Liver (tissue), 3 donors: ENCODE measurements around the gene KANK3.

ENCODE experiments used
- FOXA1 ChIP-seq: IDR thresholded peaks from 2 replicates; pipeline ENCODE4 v1.6.1; 2016; ENCODE audit warnings: antibody characterized with exemption
- JUND ChIP-seq, 2 donors: IDR thresholded peaks; 2 replicates each; pipeline ENCODE4 v1.6.1; 2016; ENCODE audit warnings: antibody characterized with exemption in 2 of 2
- RAD21 ChIP-seq, 2 donors: IDR thresholded peaks; 2 replicates each; pipeline ENCODE4 v1.6.1; 2016; ENCODE audit warnings: antibody characterized with exemption in 2 of 2, mild to moderate bottlenecking in 2 of 2
- TAF1 ChIP-seq: conservative IDR thresholded peaks from 2 replicates; pipeline ENCODE4 v1.6.1; 2016; ENCODE audit warnings: antibody characterized with exemption, mild to moderate bottlenecking
- TF ChIP-seq, protein P1 (sequence below): fragments of 150-350 bp; IDR thresholded peaks from 2 replicates; pipeline ENCODE4 v1.5.1; 2017; ENCODE audit warnings: improper control_type of control experiment, low read depth, low read length; ENCODE audit not compliant: missing input control
- TF ChIP-seq, protein P2 (sequence below): IDR thresholded peaks from 2 replicates; pipeline ENCODE4 v1.6.1; 2016; ENCODE audit warnings: antibody characterized with exemption, mild to moderate bottlenecking
- donor health status: healthy.
- donor health status: healthy.

GRCh38 chr19:8340341-8341096, 2.5 kb downstream of the KANK3 start:
- TF ChIP-seq FOXA1 (no peak), JUND (IDR thresholded peaks at IDR 0.05) (peak in 1 of 2 donors; percentile 12), RAD21 (IDR thresholded peaks at IDR 0.05) (peak; percentile 15 to 46), TAF1 (no peak)
- TF ChIP-seq, protein P1, sequence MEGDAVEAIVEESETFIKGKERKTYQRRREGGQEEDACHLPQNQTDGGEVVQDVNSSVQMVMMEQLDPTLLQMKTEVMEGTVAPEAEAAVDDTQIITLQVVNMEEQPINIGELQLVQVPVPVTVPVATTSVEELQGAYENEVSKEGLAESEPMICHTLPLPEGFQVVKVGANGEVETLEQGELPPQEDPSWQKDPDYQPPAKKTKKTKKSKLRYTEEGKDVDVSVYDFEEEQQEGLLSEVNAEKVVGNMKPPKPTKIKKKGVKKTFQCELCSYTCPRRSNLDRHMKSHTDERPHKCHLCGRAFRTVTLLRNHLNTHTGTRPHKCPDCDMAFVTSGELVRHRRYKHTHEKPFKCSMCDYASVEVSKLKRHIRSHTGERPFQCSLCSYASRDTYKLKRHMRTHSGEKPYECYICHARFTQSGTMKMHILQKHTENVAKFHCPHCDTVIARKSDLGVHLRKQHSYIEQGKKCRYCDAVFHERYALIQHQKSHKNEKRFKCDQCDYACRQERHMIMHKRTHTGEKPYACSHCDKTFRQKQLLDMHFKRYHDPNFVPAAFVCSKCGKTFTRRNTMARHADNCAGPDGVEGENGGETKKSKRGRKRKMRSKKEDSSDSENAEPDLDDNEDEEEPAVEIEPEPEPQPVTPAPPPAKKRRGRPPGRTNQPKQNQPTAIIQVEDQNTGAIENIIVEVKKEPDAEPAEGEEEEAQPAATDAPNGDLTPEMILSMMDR, result peak; percentile 13
- TF ChIP-seq, protein P2, sequence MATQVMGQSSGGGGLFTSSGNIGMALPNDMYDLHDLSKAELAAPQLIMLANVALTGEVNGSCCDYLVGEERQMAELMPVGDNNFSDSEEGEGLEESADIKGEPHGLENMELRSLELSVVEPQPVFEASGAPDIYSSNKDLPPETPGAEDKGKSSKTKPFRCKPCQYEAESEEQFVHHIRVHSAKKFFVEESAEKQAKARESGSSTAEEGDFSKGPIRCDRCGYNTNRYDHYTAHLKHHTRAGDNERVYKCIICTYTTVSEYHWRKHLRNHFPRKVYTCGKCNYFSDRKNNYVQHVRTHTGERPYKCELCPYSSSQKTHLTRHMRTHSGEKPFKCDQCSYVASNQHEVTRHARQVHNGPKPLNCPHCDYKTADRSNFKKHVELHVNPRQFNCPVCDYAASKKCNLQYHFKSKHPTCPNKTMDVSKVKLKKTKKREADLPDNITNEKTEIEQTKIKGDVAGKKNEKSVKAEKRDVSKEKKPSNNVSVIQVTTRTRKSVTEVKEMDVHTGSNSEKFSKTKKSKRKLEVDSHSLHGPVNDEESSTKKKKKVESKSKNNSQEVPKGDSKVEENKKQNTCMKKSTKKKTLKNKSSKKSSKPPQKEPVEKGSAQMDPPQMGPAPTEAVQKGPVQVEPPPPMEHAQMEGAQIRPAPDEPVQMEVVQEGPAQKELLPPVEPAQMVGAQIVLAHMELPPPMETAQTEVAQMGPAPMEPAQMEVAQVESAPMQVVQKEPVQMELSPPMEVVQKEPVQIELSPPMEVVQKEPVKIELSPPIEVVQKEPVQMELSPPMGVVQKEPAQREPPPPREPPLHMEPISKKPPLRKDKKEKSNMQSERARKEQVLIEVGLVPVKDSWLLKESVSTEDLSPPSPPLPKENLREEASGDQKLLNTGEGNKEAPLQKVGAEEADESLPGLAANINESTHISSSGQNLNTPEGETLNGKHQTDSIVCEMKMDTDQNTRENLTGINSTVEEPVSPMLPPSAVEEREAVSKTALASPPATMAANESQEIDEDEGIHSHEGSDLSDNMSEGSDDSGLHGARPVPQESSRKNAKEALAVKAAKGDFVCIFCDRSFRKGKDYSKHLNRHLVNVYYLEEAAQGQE, result no peak
